GM19324 (cell line): ENCODE results near the gene AEBP1.

Experiments
- ATAC-seq: cut with Tn5 transposase; IDR thresholded peaks from one replicate; pipeline ENCODE4 v1.9.1; 2021; ENCODE audit warnings: mild to moderate bottlenecking, moderate library complexity; ENCODE audit not compliant: unreplicated experiment, low FRiP score

AEBP1 gene

DNA sequence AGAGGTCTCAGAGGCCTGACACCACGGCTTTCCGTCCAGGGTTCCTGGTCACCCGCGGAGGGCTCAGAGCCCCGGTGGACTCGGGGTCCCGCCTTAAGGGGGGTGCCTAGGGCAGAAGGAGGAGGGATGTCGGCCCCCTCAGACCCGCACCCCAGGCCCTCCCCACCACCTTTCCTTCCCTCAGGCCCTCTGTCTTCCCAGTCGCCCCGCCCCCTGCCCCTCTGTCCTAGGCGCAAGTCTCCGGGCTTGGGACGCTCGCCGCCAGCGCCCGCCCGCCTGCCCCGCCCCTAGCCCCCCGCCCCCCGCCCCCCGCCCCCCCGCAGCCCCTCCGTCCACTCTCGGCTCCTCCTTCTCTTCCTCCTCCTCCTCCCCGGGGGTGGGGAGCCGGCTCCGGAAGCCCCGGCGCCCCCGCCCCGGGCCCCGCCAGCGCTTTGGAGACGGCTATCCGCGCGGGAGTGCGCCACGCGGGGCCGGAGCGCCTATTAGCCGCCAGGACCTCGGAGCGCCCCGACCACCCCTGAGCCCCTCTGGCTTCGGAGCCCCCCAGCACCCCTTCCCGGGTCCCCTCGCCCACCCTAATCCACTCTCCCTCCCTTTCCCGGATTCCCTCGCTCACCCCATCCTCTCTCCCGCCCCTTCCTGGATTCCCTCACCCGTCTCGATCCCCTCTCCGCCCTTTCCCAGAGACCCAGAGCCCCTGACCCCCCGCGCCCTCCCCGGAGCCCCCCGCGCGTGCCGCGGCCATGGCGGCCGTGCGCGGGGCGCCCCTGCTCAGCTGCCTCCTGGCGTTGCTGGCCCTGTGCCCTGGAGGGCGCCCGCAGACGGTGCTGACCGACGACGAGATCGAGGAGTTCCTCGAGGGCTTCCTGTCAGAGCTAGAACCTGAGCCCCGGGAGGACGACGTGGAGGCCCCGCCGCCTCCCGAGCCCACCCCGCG, at the start of gene AEBP1:
Gene AEBP1, plus strand, starts transcription at position 423 of the 937 bp plus-strand sequence. Its CDS starts 321 bp downstream, at position 744.
- no peak for ATAC-seq

DNA sequence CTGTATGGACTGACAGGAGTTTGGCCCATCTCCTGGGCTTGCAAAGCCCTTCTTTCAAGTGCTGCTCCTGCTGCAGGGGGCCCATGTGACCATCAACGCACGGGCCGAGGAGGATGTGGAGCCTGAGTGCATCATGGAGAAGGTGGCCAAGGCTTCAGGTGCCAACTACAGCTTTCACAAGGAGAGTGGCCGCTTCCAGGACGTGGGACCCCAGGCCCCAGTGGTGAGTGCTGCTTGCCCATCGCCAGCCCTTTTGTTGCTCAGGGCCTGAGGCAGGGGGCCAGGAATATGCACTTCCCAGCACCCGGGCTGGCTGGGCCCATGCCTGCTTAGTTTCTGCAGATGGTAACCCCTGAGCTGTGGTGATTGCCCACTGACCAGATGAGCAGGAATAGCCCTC, 47.5 kb upstream of the AEBP1 start:
- ATAC-seq, result no peak

GRCh38 chr7:44057181-44057848, 46.8 kb upstream of the AEBP1 start:
- no peak for ATAC-seq

- ATAC-seq, result no peak
Measured at GRCh38 chr7:44057849-44058758, 46.0 kb upstream of the AEBP1 start.

DNA sequence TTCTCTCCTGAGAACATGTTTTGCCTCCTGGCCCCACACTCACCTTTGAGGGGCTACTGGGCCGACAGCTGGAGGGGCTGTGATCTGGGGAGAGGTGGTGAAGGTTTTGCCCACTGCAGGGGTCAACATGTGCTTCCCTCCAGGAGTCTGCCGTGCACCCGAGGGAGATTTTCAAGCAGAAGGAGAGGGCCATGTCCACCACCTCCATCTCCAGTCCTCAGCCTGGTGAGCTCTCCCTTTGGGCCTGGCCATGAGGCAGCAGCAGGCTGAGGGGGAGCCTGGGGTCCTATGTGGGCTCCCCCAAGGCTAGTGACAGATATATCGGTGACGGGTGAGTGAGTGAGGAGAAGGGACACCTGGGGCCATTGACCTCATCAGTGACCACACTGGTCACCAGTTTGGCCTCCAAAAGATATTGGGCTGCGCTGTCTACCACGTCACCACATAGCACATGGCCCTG, 45.4 kb upstream of the AEBP1 start:
- no peak for ATAC-seq

DNA sequence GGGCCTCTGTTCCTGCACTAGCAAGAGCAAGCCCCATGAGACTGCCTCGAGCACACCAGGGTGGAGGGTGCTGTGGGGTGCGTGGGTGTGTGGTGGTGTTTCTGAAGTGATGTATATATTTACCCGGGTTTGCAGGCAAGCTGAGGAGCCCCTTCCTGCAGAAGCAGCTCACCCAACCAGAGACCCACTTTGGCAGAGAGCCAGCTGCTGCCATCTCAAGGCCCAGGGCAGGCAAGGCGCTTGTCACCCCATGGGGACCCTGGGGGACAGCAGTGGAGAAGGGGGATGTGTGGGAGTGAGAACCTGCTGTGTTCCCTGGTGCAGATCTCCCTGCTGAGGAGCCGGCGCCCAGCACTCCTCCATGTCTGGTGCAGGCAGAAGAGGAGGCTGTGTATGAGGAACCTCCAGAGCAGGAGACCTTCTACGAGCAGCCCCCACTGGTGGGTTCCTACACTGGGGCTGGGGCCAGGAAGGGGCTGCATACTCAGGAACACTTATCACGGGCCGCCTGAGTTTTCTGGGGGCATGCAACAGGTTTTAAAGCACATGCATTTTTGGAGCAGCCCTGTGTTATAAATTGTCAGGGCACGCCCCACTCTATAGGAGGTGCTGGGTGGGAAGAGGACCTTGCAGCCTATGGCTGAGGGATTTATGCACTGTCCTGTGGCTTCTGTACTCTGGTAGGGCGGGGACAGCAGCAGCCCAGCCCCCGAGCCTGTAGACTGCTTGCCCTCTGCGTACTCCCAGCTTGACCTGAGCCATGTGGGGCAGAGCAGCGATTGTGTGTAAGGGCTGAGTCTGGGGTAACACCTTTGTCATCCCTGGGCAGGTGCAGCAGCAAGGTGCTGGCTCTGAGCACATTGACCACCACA, 44.7 kb upstream of the AEBP1 start:
- no peak for ATAC-seq

DNA sequence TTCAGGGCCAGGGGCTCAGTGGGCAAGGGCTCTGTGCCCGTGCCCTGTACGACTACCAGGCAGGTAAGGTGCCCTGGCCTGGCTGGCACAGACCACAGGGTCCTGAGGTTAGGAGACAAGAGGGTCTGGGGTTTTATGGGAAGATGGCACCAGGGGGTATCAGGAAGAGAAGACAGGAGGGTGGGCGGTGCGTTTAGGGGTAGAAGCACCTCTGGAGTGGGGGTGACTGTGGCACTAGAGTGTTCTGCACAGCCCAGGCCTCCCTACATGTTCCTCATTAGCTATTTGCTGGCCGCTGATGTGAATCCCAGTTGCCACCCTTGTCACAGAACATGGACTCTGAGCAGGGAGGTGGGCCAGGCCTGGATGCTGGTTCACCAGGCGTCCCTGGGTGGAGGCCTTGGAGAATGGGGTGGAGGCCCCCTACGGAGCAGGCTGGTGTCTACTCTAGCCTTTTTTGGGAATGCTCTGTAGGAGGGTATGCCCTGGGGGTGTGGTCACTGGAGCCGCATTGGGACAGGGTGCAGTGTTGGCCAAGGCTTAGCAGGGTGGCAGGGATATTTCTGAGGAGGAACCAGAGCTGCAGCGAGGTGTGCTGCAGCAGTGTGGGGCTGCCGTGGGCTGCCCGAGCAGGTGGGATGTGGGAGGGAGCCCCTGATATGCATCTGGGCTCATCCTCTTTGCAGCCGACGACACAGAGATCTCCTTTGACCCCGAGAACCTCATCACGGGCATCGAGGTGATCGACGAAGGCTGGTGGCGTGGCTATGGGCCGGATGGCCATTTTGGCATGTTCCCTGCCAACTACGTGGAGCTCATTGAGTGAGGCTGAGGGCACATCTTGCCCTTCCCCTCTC, 43.8 kb upstream of the AEBP1 start:
- no peak for ATAC-seq

GRCh38 chr7:44060948-44061644, 43.0 kb upstream of the AEBP1 start:
- no peak for ATAC-seq

DNA sequence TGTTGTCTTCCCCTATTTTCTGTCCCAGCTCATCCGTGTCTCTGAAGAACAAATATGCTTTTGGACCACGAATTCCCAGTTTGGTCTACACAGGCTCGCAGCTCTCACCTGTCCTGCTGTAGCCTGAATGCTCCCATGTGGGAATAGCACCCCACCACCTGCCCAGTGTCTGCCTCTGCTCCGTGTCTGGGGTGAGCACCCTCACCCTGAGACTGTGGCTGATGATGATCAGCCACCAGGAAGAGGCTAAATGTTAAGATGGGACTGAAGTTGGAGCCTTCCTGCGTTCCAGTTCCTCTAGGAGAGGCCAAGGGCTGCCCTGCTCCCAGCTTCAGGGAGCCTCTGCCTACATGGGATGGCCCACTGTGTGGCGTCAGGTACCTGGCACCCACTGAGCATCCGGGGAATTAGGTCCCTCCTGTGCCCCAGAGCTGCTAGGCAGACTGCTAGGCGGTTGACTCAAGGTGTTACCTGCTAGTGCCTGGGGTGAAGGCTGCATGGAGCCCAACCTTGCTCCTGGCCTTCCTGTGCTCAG, 42.4 kb upstream of the AEBP1 start:
- no peak for ATAC-seq

GRCh38 chr7:44062180-44062902, 41.8 kb upstream of the AEBP1 start:
- ATAC-seq, result no peak

DNA sequence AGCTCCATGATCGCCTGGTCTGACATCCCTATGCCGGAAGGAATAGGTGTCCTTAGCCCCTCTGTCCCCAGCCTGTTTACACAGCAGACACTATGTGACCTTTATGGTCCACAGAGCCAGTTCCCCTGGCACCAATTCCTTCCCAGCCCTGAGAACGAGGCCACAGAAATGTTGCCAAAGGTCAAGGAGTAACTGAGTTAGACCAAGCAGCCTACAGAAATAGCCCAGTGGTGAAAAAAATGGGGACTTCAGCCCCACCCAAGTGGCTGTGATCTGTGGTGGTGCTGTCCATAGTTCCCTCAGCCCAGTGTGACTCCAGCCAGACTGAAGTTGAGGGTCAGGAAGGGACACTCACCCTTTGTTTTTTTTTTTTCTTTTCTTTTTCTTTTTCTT, 41.2 kb upstream of the AEBP1 start:
- no peak for ATAC-seq

DNA sequence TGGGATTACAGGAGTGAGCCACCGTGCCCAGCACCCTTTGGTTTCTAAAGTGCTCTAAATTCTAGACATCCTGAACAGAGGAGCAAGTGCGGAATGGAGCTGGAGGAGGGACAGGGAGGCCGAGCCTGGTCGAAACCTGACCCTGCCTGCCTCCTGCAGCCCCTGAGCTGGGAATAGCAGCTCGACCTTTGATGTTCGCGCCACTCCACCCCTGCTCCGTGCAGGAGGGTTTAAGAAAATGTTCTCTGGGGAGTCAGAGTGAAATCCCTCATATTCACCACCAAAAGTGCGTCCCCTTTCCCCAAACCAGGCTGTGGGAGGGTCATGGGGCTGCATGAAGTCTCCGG, 40.6 kb upstream of the AEBP1 start:
- ATAC-seq, result no peak

DNA sequence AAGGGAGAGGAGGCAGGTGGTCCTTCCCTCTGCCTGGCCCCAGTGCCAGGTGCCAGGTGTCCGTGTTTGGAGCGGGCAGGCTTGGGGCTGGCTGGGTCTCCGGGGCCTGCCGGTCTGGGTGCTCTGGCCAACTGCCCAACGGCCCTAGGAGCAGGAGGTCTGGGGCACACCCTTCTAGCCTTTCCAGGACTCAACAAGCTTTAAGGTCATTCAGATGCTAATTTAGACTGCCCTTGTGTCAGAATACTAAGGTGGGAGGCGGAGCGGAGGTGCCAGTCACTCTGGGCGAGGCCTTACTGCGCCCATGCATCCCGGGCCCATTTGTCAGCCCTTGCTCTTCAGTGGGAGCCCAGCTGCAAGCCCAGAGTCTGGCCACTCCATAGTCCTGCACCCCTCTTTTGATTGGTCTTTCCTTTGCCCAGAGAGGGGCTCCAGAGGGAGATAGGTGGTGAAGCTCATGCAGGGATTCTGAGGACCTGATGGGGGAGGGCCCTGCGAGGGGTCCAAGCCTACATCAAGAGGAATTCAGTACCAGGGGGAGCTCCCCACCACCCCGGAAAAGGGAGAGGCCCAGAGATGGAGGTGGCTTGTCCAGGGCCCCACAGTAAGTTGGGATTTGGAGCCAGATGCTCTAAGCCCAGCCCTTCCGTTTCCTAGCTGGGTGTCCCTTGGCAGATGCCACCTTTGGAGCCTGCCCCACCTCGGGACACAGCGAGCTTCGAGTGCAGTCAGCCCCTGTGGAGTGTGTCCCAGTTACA, 40.1 kb upstream of the AEBP1 start:
- no peak for ATAC-seq

DNA sequence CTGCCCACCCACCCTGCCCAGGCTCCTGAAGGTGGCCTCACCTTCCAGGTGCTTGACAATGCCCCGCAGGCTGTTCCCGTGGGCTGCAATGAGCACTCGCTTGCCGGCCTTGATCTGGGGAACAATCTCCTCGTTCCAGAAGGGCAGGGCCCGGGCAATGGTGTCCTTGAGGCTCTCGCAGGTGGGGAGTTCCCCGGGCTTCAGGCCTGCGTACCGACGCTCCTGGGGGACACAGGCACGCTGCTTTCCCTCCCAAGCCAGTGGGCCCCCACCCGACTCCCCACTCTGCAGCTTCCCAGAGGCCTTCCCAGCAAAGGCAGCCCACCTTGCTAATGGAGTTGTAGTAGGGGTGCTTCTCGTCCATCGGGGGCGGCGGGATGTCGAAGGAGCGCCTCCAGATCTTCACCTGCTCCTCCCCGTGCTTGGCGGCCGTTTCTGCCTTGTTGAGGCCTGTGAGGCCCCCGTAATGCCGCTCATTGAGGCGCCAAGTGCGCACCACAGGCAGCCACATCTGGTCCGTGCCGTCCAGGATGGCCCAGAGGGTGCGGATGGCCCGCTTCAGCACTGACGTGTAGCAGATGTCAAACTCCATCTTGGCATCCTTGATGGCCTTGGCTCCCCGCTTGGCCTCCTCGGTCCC, 39.2 kb upstream of the AEBP1 start:
- ATAC-seq, result no peak

DNA sequence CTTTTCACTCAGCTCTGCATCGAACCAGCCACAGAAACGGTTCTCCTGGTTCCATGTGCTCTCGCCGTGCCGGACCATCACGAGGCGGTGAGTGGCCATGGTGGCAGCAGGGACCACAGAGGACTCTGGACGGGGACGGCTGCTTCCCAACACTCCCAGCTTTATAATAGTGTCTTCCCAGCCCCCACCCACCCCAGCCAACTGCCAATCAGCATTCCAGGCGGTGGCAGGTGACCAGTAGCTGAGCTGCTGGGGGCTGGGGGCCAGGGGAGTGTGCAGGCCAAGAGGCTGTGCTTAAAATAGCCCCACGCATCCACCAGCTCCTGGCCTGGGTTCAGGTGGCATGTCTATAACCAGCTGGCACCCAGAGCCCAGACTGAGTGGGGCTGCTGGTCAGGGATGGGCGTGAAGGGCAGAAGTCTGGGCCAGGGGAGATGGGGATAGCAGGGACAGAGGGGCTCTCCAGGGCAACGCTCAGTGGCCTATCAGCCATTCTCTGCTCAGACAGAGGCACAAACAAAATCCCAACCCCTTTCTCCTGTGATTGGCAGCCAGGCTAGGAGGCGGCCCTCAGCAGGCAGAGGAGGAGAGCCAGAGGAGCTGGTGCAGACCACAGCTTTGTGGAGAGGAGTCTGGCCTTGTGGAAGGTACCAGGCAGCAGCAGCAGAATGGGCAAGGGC, 38.6 kb upstream of the AEBP1 start, which contains the start of gene PGAM2:
Gene PGAM2, minus strand, starts transcription at position 137 of the 680 bp plus-strand sequence. Its CDS starts 38 bp downstream, at position 99.
- ATAC-seq, result no peak

DNA sequence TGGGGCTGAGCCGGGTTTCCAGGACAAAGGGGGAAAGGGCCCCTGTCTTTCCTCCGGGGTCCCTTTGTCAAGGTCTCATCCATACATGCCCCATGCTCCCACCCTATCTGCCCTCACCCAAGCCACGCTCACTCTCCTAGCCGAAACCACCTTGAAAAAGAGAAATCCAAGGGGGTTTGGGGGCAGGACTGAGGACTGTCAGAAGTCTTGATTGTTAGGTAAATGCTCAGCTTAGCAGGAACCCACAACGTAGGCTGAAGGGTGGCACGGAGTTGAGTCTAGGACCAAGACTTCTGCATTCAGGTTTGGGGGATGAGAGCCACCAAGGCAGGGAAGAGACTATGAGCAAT, 38.1 kb upstream of the AEBP1 start:
- ATAC-seq, result no peak
